ENCODE measurements around the gene STK24.
"Not testable (repeated sequence)": the region's sequence is repeated elsewhere in the genome, so short reads cannot be mapped to it uniquely, and the experiment has no call there.

The STK24 gene

GRCh38 chr13:98576963-98577835 lies at the start of gene STK24:
STK24 (minus strand) TSS chr13:98577107; CDS start chr13:98576786, 321 bp downstream.
- DNase-seq, result peak; percentile 87

GRCh38 chr13:98626298-98626935 lies 49.5 kb upstream of the STK24 start:
- peak; percentile 39 for DNase-seq

GRCh38 chr13:98624589-98624988 lies 47.7 kb upstream of the STK24 start:
- not testable (repeated sequence) for DNase-seq

- DNase-seq, result no peak
These were observed 46.0 kb upstream of the STK24 start for GRCh38 chr13:98622931-98623331.

- DNase-seq, result no peak
These were observed 42.6 kb upstream of the STK24 start for GRCh38 chr13:98619556-98619955.

- DNase-seq, result not testable (repeated sequence)
These were observed 38.7 kb upstream of the STK24 start for GRCh38 chr13:98615595-98615994.

- DNase-seq, result no peak
These were observed 36.7 kb upstream of the STK24 start for GRCh38 chr13:98613591-98613990.

- peak; percentile 21 for DNase-seq
These were observed 32.8 kb upstream of the STK24 start for GRCh38 chr13:98609756-98610155.

GRCh38 chr13:98606296-98606695 lies 29.4 kb upstream of the STK24 start:
- DNase-seq, result no peak

GRCh38 chr13:98599502-98600328 lies 22.8 kb upstream of the STK24 start:
- no peak for DNase-seq

- no peak for DNase-seq
These were observed 21.1 kb upstream of the STK24 start for GRCh38 chr13:98598043-98598442.

- DNase-seq, result no peak
These were observed 18.2 kb upstream of the STK24 start for GRCh38 chr13:98595134-98595533.

GRCh38 chr13:98592362-98592732 lies 15.4 kb upstream of the STK24 start:
- DNase-seq, result no peak

GRCh38 chr13:98591721-98592361 lies 14.9 kb upstream of the STK24 start:
- no peak for DNase-seq

- not testable (repeated sequence) for DNase-seq
These were observed 13.6 kb upstream of the STK24 start for GRCh38 chr13:98590471-98590870.

- DNase-seq, result not testable (repeated sequence)
These were observed 12.6 kb upstream of the STK24 start for GRCh38 chr13:98589516-98589915.

- no peak for DNase-seq
These were observed 9.8 kb upstream of the STK24 start for GRCh38 chr13:98586400-98587345.

GRCh38 chr13:98585946-98586345 lies 9.0 kb upstream of the STK24 start:
- DNase-seq, result no peak

GRCh38 chr13:98585398-98585754 lies 8.5 kb upstream of the STK24 start:
- no peak for DNase-seq

GRCh38 chr13:98584668-98585397 lies 7.9 kb upstream of the STK24 start:
- no peak for DNase-seq

GRCh38 chr13:98582947-98583346 lies 6.0 kb upstream of the STK24 start:
- no peak for DNase-seq

Data from hematopoietic multipotent progenitor cell treated with erythropoietin and hydrocortisone succinate and interleukin-3 and kit ligand, for 4 days (in vitro differentiated cells).